K562 (cell line): Measurements from ENCODE around the gene PDCD6IP. TPM values are rescaled to one million over a fixed set of nuclear protein-coding genes. Genes with fewer than 3 reads are reported as not detected.

Experiments used
- DIDO1 ChIP-seq: fragments of 450-650 bp; IDR thresholded peaks from 2 replicates; pipeline ENCODE4 v1.6.1; 2016; ENCODE audit warnings: low read depth, missing biosample characterization, missing genetic modification characterization
- HOXB6 ChIP-seq: fragments of 250-450 bp; sonication (Bioruptor Pico); IDR thresholded peaks from 2 replicates; pipeline ENCODE4 v1.5.1; 2022; ENCODE audit warnings: mild to moderate bottlenecking, borderline replicate concordance
- JUND ChIP-seq, 2 experiments: IDR thresholded peaks; 2 replicates in 1 of 2; 3 replicates in 1 of 2; pipeline ENCODE4 v1.6.1; 2011; ENCODE audit warnings: borderline replicate concordance in 2 of 2, low read depth in 2 of 2, low read length in 2 of 2, improper control_type of control experiment in 1 of 2, missing biosample characterization in 1 of 2, missing genetic modification characterization in 1 of 2, missing genetic modification reagents in 1 of 2
- POLR2G ChIP-seq: fragments of 200-400 bp; formaldehyde crosslinking; IDR thresholded peaks from 2 replicates; pipeline ENCODE4 v1.6.1; 2017; ENCODE audit warnings: low read depth, mild to moderate bottlenecking, antibody characterized with exemption, low read length, moderate library complexity
- POLR3A ChIP-seq: IDR thresholded peaks from 2 replicates; pipeline ENCODE4 v1.6.1; 2011; ENCODE audit warnings: borderline replicate concordance, mild to moderate bottlenecking, moderate library complexity; ENCODE audit not compliant: insufficient read length, insufficient read depth; ENCODE audit errors: extremely low read depth
- ZBTB8A ChIP-seq: fragments of 450-650 bp; IDR thresholded peaks from 2 replicates; pipeline ENCODE4 v1.6.1; 2018; ENCODE audit warnings: mild to moderate bottlenecking, moderate library complexity; ENCODE audit not compliant: partially characterized antibody
- ZNF592 ChIP-seq: fragments of 450-650 bp; IDR thresholded peaks from 2 replicates; pipeline ENCODE4 v1.6.1; 2017; ENCODE audit warnings: antibody characterized with exemption, mild to moderate bottlenecking
- polyA plus RNA-seq, 8 experiments: library from polyadenylated mRNA; depleted of rRNA in 4 of 8; stranded (reverse) in 5 of 8; unstranded in 3 of 8; fragments of >200 nt; fragmentation: Nextera tagmentation in 2 of 8; fragmentation: Illumina TruSeq in 1 of 8; extraction: Ambion mirVana in 2 of 8; extraction: Trizol in 1 of 8; gene quantifications; 2 replicates each; pipeline versions ENCODE4 v1.2.1 to v1.2.3, GENCODE V29; 2011 to 2014; ENCODE audit warnings: inconsistent platforms in 1 of 8, missing spikeins in 1 of 8
- total RNA-seq, 7 experiments: library from RNA; depleted of rRNA in 6 of 7; stranded (reverse); fragments of >200 nt in 6 of 7; fragmentation: Illumina TruSeq in 2 of 7; extraction: Trizol in 2 of 7; gene quantifications; 2 replicates each; pipeline versions ENCODE4 v1.2.1 to v1.2.3, GENCODE V29; 2011 to 2021; ENCODE audit warnings: low replicate concordance in 1 of 7
- TF ChIP-seq, protein P1 (sequence below): fragments of 250-450 bp; sonication (Bioruptor Pico); IDR thresholded peaks from 2 replicates; pipeline ENCODE4 v1.5.0; 2021; ENCODE audit warnings: mild to moderate bottlenecking, borderline replicate concordance
- TF ChIP-seq, protein P2 (sequence below): fragments of 450-650 bp; conservative IDR thresholded peaks from 2 replicates; pipeline ENCODE4 v1.6.1; 2016; ENCODE audit warnings: missing genetic modification characterization, low read depth, mild to moderate bottlenecking, missing compliant biosample characterization, moderate library complexity
- TF ChIP-seq, protein P3 (sequence below): sonication (generic); formaldehyde crosslinking; IDR thresholded peaks from 2 replicates; pipeline ENCODE4 v1.8.1; 2023; ENCODE audit warnings: mild to moderate bottlenecking, missing genetic modification reagents

PDCD6IP gene
- total and polyA plus RNA-seq, 9 of the 15 experiments (the other 6 are each of a cell fraction or from before 2014, with no cell fraction given) = 40.2 to 302 (median 122) TPM

DNA sequence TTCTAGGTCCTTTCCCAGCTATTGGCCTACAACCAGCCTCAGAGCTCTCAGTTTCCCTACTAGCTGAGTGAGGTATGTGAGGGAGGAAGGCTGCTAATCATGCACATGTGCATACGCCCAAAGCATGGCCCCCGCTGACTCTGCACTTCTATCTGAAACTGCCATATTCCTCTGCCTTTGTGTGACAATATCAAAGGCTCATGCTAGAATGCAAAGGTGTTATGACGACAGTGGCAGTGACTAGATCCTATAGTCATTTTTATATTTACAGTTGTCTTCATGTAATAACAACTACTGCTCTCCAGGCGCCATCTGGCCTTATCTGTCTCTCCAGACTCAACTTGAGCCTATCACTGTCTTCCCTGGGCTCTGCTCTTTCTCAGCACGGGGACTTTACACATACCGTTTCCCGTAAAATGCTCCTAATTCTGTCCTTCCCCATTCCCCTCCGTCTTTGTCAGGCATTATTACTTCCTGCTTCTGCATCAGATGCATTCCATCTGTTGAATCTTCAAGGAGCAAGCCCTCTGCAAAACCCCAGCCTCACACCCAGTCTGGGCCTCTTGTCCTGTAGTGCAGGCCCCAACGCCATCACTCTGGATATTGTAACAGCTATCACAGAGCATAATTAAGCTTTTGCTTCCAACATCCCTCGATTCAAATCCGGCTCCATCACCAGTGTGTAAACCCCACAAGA, 102.5 kb downstream of the PDCD6IP start (continued):
- TF ChIP-seq, protein P1, sequence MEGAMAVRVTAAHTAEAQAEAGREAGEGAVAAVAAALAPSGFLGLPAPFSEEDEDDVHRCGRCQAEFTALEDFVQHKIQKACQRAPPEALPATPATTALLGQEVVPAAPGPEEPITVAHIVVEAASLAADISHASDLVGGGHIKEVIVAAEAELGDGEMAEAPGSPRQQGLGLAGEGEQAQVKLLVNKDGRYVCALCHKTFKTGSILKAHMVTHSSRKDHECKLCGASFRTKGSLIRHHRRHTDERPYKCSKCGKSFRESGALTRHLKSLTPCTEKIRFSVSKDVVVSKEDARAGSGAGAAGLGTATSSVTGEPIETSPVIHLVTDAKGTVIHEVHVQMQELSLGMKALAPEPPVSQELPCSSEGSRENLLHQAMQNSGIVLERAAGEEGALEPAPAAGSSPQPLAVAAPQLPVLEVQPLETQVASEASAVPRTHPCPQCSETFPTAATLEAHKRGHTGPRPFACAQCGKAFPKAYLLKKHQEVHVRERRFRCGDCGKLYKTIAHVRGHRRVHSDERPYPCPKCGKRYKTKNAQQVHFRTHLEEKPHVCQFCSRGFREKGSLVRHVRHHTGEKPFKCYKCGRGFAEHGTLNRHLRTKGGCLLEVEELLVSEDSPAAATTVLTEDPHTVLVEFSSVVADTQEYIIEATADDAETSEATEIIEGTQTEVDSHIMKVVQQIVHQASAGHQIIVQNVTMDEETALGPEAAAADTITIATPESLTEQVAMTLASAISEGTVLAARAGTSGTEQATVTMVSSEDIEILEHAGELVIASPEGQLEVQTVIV (CRISPR knock-in tag) = no peak
- TF ChIP-seq POLR2G = no peak
- no peak for TF ChIP-seq POLR3A
- no peak; the same call in 1 of the 2 replicates for TF ChIP-seq DIDO1
- TF ChIP-seq, protein P2, sequence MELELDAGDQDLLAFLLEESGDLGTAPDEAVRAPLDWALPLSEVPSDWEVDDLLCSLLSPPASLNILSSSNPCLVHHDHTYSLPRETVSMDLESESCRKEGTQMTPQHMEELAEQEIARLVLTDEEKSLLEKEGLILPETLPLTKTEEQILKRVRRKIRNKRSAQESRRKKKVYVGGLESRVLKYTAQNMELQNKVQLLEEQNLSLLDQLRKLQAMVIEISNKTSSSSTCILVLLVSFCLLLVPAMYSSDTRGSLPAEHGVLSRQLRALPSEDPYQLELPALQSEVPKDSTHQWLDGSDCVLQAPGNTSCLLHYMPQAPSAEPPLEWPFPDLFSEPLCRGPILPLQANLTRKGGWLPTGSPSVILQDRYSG (tag) = peak; percentile 91
- peak; percentile 87 for TF ChIP-seq JUND (IDR thresholded peaks at IDR 0.05; ENCODE audit: borderline replicate concordance, low read depth, low read length)
- peak; percentile 93; the same call in 2 of the 3 replicates for TF ChIP-seq JUND (tag; IDR thresholded peaks at IDR 0.05; ENCODE audit: borderline replicate concordance, low read depth, low read length)
- no peak for TF ChIP-seq HOXB6 (CRISPR knock-in tag)
- TF ChIP-seq, protein P3, sequence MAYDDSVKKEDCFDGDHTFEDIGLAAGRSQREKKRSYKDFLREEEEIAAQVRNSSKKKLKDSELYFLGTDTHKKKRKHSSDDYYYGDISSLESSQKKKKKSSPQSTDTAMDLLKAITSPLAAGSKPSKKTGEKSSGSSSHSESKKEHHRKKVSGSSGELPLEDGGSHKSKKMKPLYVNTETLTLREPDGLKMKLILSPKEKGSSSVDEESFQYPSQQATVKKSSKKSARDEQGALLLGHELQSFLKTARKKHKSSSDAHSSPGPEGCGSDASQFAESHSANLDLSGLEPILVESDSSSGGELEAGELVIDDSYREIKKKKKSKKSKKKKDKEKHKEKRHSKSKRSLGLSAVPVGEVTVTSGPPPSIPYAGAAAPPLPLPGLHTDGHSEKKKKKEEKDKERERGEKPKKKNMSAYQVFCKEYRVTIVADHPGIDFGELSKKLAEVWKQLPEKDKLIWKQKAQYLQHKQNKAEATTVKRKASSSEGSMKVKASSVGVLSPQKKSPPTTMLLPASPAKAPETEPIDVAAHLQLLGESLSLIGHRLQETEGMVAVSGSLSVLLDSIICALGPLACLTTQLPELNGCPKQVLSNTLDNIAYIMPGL (CRISPR knock-in tag) = no peak
- TF ChIP-seq ZNF592 = peak; percentile 98
- TF ChIP-seq ZBTB8A = no peak
